ENCODE data around the gene DNAH10.

- TF ChIP-seq CTCF (IDR thresholded peaks at IDR 0.05): no peak
- no peak for TF ChIP-seq POLR2AphosphoS5 (IDR thresholded peaks at IDR 0.05; ENCODE audit: low read depth, low read length)
- TF ChIP-seq, protein P1, sequence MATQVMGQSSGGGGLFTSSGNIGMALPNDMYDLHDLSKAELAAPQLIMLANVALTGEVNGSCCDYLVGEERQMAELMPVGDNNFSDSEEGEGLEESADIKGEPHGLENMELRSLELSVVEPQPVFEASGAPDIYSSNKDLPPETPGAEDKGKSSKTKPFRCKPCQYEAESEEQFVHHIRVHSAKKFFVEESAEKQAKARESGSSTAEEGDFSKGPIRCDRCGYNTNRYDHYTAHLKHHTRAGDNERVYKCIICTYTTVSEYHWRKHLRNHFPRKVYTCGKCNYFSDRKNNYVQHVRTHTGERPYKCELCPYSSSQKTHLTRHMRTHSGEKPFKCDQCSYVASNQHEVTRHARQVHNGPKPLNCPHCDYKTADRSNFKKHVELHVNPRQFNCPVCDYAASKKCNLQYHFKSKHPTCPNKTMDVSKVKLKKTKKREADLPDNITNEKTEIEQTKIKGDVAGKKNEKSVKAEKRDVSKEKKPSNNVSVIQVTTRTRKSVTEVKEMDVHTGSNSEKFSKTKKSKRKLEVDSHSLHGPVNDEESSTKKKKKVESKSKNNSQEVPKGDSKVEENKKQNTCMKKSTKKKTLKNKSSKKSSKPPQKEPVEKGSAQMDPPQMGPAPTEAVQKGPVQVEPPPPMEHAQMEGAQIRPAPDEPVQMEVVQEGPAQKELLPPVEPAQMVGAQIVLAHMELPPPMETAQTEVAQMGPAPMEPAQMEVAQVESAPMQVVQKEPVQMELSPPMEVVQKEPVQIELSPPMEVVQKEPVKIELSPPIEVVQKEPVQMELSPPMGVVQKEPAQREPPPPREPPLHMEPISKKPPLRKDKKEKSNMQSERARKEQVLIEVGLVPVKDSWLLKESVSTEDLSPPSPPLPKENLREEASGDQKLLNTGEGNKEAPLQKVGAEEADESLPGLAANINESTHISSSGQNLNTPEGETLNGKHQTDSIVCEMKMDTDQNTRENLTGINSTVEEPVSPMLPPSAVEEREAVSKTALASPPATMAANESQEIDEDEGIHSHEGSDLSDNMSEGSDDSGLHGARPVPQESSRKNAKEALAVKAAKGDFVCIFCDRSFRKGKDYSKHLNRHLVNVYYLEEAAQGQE (IDR thresholded peaks at IDR 0.05; ENCODE audit: insufficient read depth in 1 of 2, low read depth in 2 of 2, low read length in 1 of 2): no peak
- no peak for TF ChIP-seq TCF7L2 (IDR thresholded peaks at IDR 0.05; ENCODE audit: low read depth, low read length)
- TF ChIP-seq SIN3A (IDR thresholded peaks at IDR 0.05; ENCODE audit: borderline replicate concordance, insufficient read depth, low read depth, low read length): no peak
Measured at GRCh38 chr12:123849517-123849916, 87.4 kb downstream of the DNAH10 start.
